ENCODE results near the gene SMAD3. TPM values are rescaled to one million over a fixed set of nuclear protein-coding genes. Genes with fewer than 3 reads are reported as not detected.

SMAD3 gene
- total and polyA plus RNA-seq, 2 of the 8 experiments (the other 6 are each of a cell fraction or from before 2014, with no cell fraction given): 10.1 to 12.4 TPM

DNA sequence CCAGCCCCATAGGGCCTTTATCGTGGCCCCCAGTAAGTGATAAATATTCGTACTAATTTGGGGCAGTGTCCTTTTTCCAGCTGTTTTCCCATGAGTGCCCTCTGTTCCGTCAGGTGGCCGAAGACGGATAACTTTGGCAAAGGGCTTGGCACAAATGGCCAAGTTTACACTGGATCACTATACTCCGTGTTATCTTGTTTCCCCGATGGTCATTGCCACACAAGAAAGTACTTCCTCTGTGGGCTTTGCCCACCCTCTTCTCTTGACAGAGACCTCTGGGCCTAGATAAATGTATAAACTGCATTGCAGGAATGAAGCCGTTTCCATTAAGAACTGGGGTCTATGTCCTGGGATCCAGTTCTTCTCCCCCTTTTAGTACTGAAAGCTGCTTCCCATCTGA, 39.1 kb downstream of the SMAD3 start:
- no peak overlapping the region for H2BK120ac ChIP-seq (replicated peaks; ENCODE audit: low read depth, low read length)
- peaks cover 0 to 20% of the 10 kb centered on the region in 2 experiments; a peak in 1 of 4 replicates for H3K79me2 ChIP-seq (ENCODE audit: control insufficient read depth in 1 of 2, insufficient read depth in 2 of 2, low read length in 2 of 2)
- H4K20me1 ChIP-seq (replicated peaks in 1 of 2; ENCODE audit: control insufficient read depth in 1 of 2, insufficient read depth in 2 of 2, low read length in 2 of 2): peaks cover 0 to 2% of the 10 kb centered on the region in 2 experiments
- TF ChIP-seq POU5F1 (IDR thresholded peaks at IDR 0.05; ENCODE audit: low read depth, low read length) (no peak), POLR2AphosphoS5 (IDR thresholded peaks at IDR 0.05; ENCODE audit: low read depth, low read length) (no peak), BACH1 (IDR thresholded peaks at IDR 0.05; ENCODE audit: low read length) (no peak)

More for the DNA sequence above, 39.1 kb downstream of the SMAD3 start:
- H4K8ac ChIP-seq (ENCODE audit: extremely low read depth, insufficient read depth, low read length): no peak overlapping the region
- H3K9ac ChIP-seq (replicated peaks in 1 of 4; ENCODE audit: extremely low read depth in 1 of 4, low read depth in 3 of 4, low read length in 3 of 4): no peak overlapping the region
- no peak overlapping the region for H2BK15ac ChIP-seq (ENCODE audit: low read length)
- H3K4me1 ChIP-seq (replicated peaks in 1 of 4; ENCODE audit: control insufficient read depth in 3 of 4, insufficient read depth in 4 of 4, low read length in 3 of 4): peaks cover 0 to 10% (median 2%) of the 10 kb centered on the region in 4 experiments; a peak in 5 of 7 replicates
- no peak overlapping the region for H3K14ac ChIP-seq (ENCODE audit: insufficient read length)
- no peak for DNase-seq (ENCODE audit: low read depth in 1 of 2, low spot score in 2 of 2)
- no peak overlapping the region for H2AK5ac ChIP-seq (ENCODE audit: low read depth, low read length)
- no peak overlapping the region for H2AFZ ChIP-seq (ENCODE audit: low read length)
- H3K18ac ChIP-seq (ENCODE audit: extremely low read depth, low read length): no peak overlapping the region
- no peaks in the 10 kb centered on the region for H3K9me3 ChIP-seq (ENCODE audit: insufficient read depth in 2 of 2, low read depth in 1 of 2, low read length in 1 of 2)
- no peak overlapping the region for H3K4me2 ChIP-seq (ENCODE audit: insufficient read depth in 1 of 2, low read depth in 2 of 2, low read length in 2 of 2)
- H3K56ac ChIP-seq (replicated peaks; ENCODE audit: insufficient read length, low read depth, low read length): no peak overlapping the region
- no peak overlapping the region for H2BK12ac ChIP-seq (ENCODE audit: low read depth, low read length)
- H3K23ac ChIP-seq (ENCODE audit: insufficient read length): no peak overlapping the region
- H3K27ac ChIP-seq (ENCODE audit: low read depth, low read length): no peak overlapping the region
- no peak for FAIRE-seq
- ChIA-PET POLR2A (ENCODE audit: partially characterized antibody) (interaction anchor here (0.9 kb wide), 1 partner anchor 38 kb away, joined by 4 read pairs; no protein-coding TSS in a partner anchor), CTCF (ENCODE audit: partially characterized antibody) (no interaction called here)
- no peaks in the 10 kb centered on the region for H3K23me2 ChIP-seq (ENCODE audit: low read depth, low read length)
- no peaks in the 10 kb centered on the region for H3K27me3 ChIP-seq (replicated peaks in 1 of 4; ENCODE audit: control insufficient read depth in 3 of 4, extremely low read depth in 1 of 4, insufficient read depth in 3 of 4, low read length in 3 of 4)
- no peak overlapping the region for H3K4me3 ChIP-seq (ENCODE audit: extremely low read depth in 1 of 4, insufficient read depth in 2 of 4, low read depth in 3 of 4, low read length in 4 of 4)
- WGBS, 2 experiments (ENCODE audit: extremely low coverage in 1 of 2, insufficient coverage in 1 of 2, insufficient read length in 1 of 2, insufficient replicate concordance in 2 of 2, low coverage in 1 of 2, low lambda C conversion rate in 2 of 2, missing lambda C conversion rate in 1 of 2): 90% methylated on average over 8 of the region's 8 CpGs; no CpG with 5 or more reads in 1 of the 2 experiments
- no peak overlapping the region for H2BK5ac ChIP-seq (ENCODE audit: low read depth, low read length)
- no peak overlapping the region for H4K91ac ChIP-seq (replicated peaks; ENCODE audit: insufficient read length, low read length)
- no peaks in the 10 kb centered on the region for H3K36me3 ChIP-seq (ENCODE audit: control insufficient read depth in 2 of 4, insufficient read depth in 4 of 4, low read length in 3 of 4)
- no peak overlapping the region for H4K5ac ChIP-seq (ENCODE audit: insufficient read length, low read depth, low read length)
- H3K79me1 ChIP-seq (ENCODE audit: low read depth, low read length): peaks cover 11% of the 10 kb centered on the region
- no peak overlapping the region for H3K4ac ChIP-seq (replicated peaks; ENCODE audit: insufficient read length, low read depth, low read length)
- H2BK20ac ChIP-seq (ENCODE audit: low read length): no peak overlapping the region

All from H1 (cell line).